Liver (tissue), 3 donors: ENCODE measurements around the gene BFSP2.

Experiments used
- CTCF ChIP-seq: fragments of 150-350 bp; IDR thresholded peaks from 2 replicates; pipeline ENCODE4 v1.5.1; 2017; ENCODE audit warnings: improper control_type of control experiment, low read depth, low read length; ENCODE audit not compliant: missing input control
- FOXA1 ChIP-seq: IDR thresholded peaks from 2 replicates; pipeline ENCODE4 v1.6.1; 2016; ENCODE audit warnings: antibody characterized with exemption
- JUND ChIP-seq, 2 donors: IDR thresholded peaks; 2 replicates each; pipeline ENCODE4 v1.6.1; 2016; ENCODE audit warnings: antibody characterized with exemption in 2 of 2
- donor health status: healthy.
- donor health status: healthy.

- no peak for TF ChIP-seq CTCF
- TF ChIP-seq FOXA1 = no peak
- no peak for TF ChIP-seq JUND (IDR thresholded peaks at IDR 0.05)
These were observed 25.0 kb upstream of the BFSP2 start for GRCh38 chr3:133374708-133375402.
